NCI-H187 treated with DMSO at 0.1 percent for 48 hours (cell line): ENCODE measurements around the gene NFS1.
"Not testable (repeated sequence)": the region's sequence is repeated elsewhere in the genome, so short reads cannot be mapped to it uniquely, and the experiment has no call there.

ENCODE experiments used
- DNase-seq: peaks from one replicate; lab custom pipeline; 2025; lab: John Stamatoyannopoulos, UW

Gene NFS1

GRCh38 chr20:35708502-35708901 lies 9.3 kb upstream of the NFS1 start:
- DNase-seq: no peak

DNA sequence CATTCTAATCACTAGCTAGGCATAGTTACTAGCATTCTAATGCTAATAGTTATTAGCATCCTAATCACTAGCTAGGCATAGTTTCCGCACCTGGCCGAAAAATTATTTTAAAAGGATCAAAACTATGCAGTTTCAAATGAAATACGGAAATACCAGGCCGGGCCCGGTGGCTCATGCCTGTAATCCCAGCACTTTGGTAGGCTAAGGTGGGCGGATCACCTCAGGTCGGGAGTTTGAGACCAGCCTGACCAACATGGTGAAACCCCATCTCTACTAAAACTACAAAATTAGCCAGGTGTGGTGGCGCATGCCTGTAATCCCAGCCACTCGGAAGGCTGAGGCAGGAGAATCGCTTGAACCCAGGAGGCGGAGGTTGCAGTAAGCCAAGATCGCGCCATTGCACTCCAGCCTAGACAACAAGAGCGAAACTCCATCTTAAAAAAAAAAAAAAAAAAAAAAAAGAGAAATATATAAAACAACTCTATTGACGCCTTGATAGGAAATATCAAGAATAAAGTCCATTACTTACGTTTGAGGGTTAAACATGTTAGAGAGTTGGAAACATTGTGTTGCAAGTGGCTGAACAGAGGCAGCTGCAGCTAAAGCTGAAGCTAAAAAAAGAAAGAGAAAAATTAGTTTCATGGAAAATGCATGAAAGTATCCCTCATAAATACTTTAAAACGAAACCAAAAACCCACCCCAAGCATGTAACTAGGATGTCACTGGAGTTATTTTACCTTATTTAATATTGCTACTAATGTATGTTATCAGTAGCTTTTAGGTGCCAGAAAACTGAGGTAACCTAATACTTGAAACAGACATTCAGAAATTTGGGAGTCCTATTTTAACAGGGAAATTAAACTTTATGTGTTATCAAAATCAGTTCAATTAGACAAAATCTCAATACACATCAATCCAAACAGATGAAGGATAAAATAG lies 7.7 kb upstream of the NFS1 start:
- DNase-seq: not testable (repeated sequence)

GRCh38 chr20:35705894-35706293 lies 6.7 kb upstream of the NFS1 start:
- DNase-seq: not testable (repeated sequence)

DNA sequence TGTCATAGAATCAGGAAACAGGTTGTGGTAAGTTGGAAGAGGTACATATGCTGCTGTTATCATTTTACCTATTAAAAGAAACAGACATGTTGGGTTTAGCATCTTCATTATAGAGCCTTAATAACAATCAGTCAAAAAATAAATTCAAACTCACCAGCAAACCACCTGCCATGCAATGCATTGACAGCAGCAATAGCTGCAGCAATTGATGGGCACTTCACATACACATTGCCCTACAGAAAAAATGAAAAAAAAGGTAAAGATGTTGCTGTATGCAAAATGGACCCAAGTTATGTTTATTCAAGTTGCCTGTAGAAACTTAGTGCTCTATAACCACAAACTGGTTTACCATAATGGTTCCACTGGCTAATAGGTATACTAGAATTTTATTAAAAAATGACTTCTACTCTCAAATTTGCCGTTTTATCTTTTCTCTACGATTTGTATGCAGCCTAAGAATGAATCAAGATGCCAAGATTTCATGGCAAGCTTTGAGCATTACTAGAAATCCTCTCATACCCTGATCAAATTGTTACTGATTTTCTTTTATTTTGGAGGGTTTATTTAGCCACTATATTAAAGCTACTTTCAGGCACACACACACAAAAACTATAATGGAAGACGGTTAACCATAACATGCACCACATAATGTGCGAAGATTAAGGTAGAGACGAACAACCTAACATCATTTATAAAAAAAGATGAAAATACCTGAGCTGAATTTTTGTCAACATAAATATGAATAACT lies 5.5 kb upstream of the NFS1 start:
- no peak for DNase-seq

DNA sequence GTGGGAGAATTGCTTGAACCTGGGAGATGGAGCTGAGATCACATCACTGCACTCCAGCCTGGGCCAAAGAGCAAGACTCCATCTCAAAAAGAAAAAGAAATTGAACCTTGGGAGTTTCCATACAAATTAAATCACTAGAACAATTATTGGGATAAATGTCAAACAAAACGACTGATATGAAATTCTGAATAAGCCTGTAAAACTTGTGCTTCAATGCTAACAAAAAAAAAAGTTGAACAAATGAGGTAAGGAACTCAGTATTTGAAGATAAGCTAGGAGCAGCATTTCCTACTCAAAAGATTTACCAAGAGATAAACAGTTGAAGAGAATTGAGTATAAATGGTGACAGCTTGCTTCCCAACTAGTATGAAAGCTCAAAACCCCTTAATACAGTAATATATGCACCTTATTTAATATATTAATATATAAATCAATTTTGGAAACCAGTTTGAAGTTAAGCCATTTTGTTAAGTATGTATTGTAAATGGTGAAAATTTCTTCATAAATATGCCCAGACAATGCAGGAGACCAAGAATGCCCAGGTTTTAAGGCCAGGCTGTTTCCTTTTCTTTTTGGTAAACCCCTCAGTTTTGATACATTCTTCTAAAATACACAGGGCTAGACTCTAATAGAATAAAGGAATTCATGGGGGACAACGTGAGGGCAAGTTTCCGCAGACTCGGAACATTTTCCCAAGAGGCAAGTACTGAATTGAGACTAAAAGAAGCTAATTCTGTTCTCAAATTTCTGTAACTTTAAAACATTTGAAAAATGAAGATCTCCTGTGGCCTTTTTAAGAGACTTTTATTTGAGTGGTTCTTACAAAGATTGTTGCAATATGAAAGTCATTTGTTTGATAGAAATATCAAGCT lies 3.9 kb upstream of the NFS1 start:
- DNase-seq: no peak

DNA sequence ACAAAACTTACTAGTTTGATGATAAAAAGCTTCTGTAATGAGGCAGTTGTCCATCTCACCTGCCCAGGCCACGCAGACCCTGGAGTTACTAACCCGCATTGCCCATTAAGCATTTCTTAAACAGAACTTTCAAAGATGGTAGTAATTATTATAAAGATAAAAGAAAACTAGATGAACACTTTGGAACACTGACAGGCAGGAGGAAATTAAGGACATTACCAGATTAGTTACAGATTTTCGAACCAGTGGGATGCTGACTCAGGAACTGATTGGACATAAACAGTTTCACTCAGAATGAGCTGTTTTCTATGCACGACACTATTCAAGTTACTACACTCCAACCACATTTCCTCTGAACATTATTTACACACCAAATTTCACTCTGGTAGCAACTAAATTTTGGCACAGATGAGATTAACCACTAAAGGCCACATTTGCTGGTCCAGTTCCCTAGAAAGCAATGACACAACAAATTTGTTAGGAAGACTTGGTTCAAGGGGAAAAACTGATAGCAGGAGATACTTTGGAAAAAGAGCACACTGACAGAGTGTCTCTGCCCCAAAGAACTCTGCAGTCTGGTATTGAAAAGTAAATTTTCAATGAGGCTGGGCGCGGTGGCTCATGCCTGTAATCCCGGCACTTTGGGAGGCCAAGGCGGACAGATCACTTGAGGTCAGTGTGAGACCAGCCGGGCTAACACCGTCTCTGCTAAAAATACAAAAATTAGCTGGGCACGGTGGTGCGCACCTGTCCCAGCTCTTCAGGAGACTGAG lies 3.1 kb upstream of the NFS1 start:
- no peak for DNase-seq

DNA sequence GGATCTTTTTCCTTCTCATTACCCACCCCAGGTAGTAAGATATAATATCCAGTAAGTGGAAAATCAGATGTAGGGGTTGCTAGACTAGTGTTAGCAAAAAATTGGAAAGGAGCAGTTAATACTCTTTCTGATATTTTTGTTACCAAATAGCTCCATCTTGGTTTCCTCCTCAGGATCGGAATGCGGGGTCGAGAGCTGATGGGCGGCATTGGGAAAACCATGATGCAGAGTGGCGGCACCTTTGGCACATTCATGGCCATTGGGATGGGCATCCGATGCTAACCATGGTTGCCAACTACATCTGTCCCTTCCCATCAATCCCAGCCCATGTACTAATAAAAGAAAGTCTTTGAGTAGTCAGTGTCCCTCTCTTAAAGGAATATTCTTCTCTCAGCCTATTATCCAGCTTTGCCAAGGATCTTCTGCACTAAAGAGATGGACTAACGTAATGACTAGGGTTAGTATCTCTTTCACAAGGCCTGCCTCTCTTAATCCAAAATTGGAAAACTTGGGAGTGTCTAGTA lies 1.5 kb upstream of the NFS1 start:
- no peak for DNase-seq

DNA sequence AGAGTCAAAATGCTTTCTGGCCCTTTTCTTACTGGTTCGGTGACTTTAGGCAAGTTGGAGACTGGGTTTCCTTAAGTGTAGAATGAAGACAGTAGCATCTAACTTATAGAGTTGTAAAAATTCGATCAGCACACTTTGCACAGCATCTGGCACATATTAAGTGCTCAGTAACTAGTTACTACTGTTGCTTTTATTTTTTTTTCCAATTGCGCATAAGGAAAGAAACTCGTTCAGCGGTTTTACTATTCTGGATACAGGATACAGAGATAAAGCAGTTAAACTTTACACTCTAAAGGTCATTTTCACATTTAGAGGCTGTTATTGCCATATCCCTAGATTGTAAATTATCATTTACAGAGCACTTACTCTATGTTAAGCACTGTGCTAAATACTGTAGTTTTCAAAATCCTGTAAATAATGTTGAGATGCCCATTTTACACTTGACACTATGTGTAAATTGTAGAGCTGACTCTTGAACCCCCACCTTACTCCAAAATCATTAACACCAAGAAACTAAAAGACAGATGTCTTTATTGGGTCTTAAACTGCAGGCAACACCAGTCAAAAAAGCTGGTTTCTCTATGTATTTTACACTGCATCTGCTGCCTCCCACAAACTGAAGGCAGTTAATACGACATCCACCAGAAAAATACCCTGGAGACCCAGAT lies 939 bp upstream of the NFS1 start:
- DNase-seq: no peak

GRCh38 chr20:35698298-35699126 lies 640 bp downstream of the NFS1 start:
- no peak for DNase-seq

DNA sequence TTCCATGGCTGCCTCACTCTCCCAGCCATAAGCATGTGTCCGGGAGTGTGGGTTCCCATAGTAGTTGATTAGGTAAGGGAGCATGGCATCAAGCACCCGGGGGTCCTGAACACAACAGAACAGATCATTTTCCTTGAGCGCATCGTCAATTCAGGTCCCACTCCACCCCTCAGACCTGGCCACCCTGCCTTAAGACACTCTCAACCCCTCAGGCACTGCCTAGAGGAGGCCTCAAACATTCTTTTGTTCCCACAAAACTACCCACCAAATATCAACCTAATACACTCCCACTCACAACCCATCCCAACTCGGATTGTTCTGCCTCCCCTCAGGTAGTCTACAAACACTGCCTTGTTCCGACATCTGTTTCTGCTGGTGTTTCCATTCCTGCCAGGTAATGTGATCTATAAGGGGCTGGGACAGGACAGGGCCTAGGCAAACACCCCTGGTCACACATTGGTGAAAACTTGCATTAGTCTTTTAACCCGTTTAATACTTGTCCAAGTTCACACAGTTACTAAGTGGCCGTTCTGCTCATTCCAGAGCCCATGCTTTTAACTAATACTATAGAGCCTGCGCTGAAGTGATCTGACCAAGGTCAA lies 1.4 kb downstream of the NFS1 start:
- DNase-seq: no peak

- DNase-seq: no peak
These were observed 3.2 kb downstream of the NFS1 start for GRCh38 chr20:35695978-35696377.

DNA sequence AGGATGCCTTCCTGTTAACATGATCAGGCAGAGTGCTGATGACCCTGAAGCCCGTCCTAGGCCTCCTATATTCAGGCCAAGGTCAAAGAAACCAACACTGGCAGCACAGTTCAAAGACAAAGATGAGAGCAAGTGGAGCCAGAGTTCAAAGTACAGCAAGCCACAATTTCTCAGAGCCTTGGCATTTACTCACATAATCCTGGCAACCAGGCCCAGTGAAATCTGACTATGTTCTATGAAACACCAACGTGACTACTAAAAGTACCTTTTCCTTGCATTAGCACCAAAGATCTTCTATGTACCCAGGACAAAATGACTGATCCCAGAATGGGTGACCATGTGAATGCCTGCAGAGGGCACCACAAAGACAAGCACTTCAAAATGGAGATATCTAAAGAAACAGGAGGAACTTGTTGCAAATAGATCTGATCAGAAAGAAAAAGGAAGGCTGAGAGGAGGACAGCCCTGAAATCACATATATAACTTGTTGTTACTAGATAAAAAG lies 3.9 kb downstream of the NFS1 start:
- no peak for DNase-seq

GRCh38 chr20:35690265-35690664 lies 8.9 kb downstream of the NFS1 start:
- no peak for DNase-seq

DNA sequence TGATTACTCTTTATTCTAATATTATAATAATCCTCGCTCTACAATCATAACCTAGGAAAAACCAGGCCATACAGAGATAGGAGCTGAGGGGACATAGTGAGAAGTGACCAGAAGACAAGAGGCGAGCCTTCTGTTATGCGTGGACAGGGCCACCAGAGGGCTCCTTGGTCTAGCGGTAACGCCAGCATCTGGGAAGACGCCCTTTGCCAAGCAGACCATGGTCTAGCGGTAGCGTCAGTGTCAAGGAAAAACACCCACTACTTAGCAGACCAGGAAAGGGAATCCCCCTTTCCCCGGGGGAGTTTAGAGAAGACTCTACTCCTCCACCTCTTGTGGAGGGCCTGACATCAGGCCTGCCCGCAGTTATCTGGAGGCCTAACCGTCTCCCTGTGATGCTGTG lies 12.3 kb downstream of the NFS1 start:
- not testable (repeated sequence) for DNase-seq

DNA sequence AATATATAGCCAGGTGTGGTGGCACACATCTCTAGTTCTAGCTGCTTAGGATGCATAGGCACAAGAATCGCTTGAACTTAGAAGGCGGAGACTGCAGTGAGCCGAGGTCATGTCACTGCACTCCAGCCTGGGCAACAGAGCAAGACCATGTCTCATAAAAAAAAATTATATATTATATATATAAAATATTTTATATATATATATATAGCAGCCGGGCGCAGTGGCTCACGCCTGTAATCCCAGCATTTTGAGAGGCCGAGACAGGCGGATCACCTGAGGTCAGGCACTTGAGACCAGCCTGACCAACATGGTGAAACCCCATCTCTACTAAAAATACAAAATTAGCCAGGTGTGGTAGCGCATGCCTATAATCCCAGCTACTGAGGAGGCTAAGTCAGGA lies 13.8 kb downstream of the NFS1 start:
- DNase-seq: not testable (repeated sequence)

GRCh38 chr20:35681960-35682359 lies 17.2 kb downstream of the NFS1 start:
- no peak for DNase-seq

GRCh38 chr20:35680452-35681183 lies 18.5 kb downstream of the NFS1 start:
- DNase-seq: no peak

DNA sequence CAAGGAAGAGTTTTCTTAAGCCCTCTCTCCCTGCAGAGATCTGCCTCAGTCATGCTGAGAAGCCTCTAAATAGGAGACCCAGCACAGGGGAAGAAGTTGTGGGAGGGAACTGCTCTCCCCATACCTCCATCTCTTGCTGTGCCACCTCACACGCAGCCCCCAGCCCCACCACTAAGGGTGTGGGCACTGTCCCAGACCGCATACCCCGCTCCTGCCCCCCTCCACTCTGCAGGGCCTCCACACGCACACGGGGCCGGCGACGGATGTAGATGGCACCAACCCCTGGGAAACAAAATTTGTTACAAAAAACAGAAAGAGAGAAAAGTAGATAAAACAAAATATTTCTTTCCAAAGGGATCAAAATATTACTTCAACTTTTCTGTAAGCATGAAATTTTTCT lies 24.2 kb downstream of the NFS1 start:
- DNase-seq: no peak
